MM.1S (cell line): Measurements from ENCODE around the gene CAPN15.

Experiments used
- CTCF ChIP-seq: fragments of 300-600 bp; sonication (generic); IDR thresholded peaks from 2 replicates; pipeline ENCODE4 v1.5.1; 2016; ENCODE audit warnings: antibody characterized with exemption, low read length, mixed read lengths
- EZH2 ChIP-seq: fragments of 300-600 bp; sonication (generic); optimal IDR thresholded peaks from 2 replicates; pipeline ENCODE3; 2017; ENCODE audit warnings: low read depth, mild to moderate bottlenecking, antibody characterized with exemption, low read length, mixed read lengths

- TF ChIP-seq EZH2 = no peak
- TF ChIP-seq CTCF = no peak
These were observed 66.3 kb downstream of the CAPN15 start for GRCh38 chr16:593807-594206.
